Effector CD8-positive, alpha-beta T cell (primary cell): ENCODE measurements around the gene AMDHD2.

Experiments
- DNase-seq: peaks from one replicate; lab custom pipeline; 2025; lab: John Stamatoyannopoulos, UW

AMDHD2 gene

GRCh38 chr16:2482708-2483534 lies 37.2 kb upstream of the AMDHD2 start:
- no peak for DNase-seq

- DNase-seq = no peak
Observed at GRCh38 chr16:2483939-2484897, 36.0 kb upstream of the AMDHD2 start.

GRCh38 chr16:2484898-2485508 lies 35.2 kb upstream of the AMDHD2 start:
- no peak for DNase-seq

GRCh38 chr16:2485811-2486507 lies 34.2 kb upstream of the AMDHD2 start:
- no peak for DNase-seq

- peak; percentile 61 for DNase-seq
Observed at GRCh38 chr16:2486645-2487516, 33.3 kb upstream of the AMDHD2 start.

GRCh38 chr16:2487517-2487842 lies 32.7 kb upstream of the AMDHD2 start:
- DNase-seq = no peak

GRCh38 chr16:2487903-2488531 lies 32.2 kb upstream of the AMDHD2 start:
- no peak for DNase-seq

- DNase-seq = no peak
Observed at GRCh38 chr16:2489581-2489980, 30.6 kb upstream of the AMDHD2 start.

GRCh38 chr16:2490190-2491105 lies 29.7 kb upstream of the AMDHD2 start:
- no peak for DNase-seq

- DNase-seq = no peak
Observed at GRCh38 chr16:2492292-2492691, 27.9 kb upstream of the AMDHD2 start.

- no peak for DNase-seq
Observed at GRCh38 chr16:2493605-2494004, 26.6 kb upstream of the AMDHD2 start.

- DNase-seq = no peak
Observed at GRCh38 chr16:2494616-2495015, 25.6 kb upstream of the AMDHD2 start.

- DNase-seq = no peak
Observed at GRCh38 chr16:2495041-2495440, 25.1 kb upstream of the AMDHD2 start.

- DNase-seq = no peak
Observed at GRCh38 chr16:2496223-2497115, 23.7 kb upstream of the AMDHD2 start.

- no peak for DNase-seq
Observed at GRCh38 chr16:2497116-2497630, 23.0 kb upstream of the AMDHD2 start.

- no peak for DNase-seq
Observed at GRCh38 chr16:2497695-2498484, 22.3 kb upstream of the AMDHD2 start.

- no peak for DNase-seq
Observed at GRCh38 chr16:2498531-2499253, 21.5 kb upstream of the AMDHD2 start.
